BE2C (cell line): ENCODE measurements around the gene PCSK5. TPM values are rescaled to one million over a fixed set of nuclear protein-coding genes. Genes with fewer than 3 reads are reported as not detected.

Experiments used
- DNase-seq: peaks from one replicate; pipeline ENCODE4 v3.0.0-alpha.2; 2020
- H3K27me3 ChIP-seq: fragments of 250-450 bp; sonication (Bioruptor Pico); 2 replicates; pipeline ENCODE4 v1.5.1; 2020; ENCODE audit warnings: mild to moderate bottlenecking
- H3K36me3 ChIP-seq: fragments of 250-450 bp; sonication (Bioruptor Pico); 2 replicates; pipeline ENCODE4 v1.5.1; 2020; ENCODE audit warnings: mild to moderate bottlenecking
- H3K4me1 ChIP-seq: fragments of 250-450 bp; sonication (Bioruptor Pico); 2 replicates; pipeline ENCODE4 v1.5.1; 2020
- H3K4me3 ChIP-seq: 2 replicates; pipeline ENCODE4 v1.5.1; 2011; ENCODE audit warnings: low read depth, low read length
- H3K9me3 ChIP-seq: fragments of 250-450 bp; sonication (Bioruptor Pico); 2 replicates; pipeline ENCODE4 v1.5.1; 2020
- CTCF ChIP-seq: IDR thresholded peaks from 2 replicates; pipeline ENCODE4 v1.5.1; 2012; ENCODE audit warnings: mild to moderate bottlenecking, low read depth, low read length
- polyA plus RNA-seq: library from polyadenylated mRNA; unstranded; fragments of >200 nt; gene quantifications from one replicate; pipeline ENCODE4 v1.2.1, GENCODE V29; 2012; ENCODE audit warnings: low read depth, missing spikeins; ENCODE audit not compliant: insufficient read length, insufficient read depth

The PCSK5 gene
- polyA plus RNA-seq = not detected

GRCh38 chr9:75890472-75891276 lies at the start of gene PCSK5:
TSS of gene PCSK5 (plus strand) at chr9:75890673. CDS start at chr9:75891182, 509 bp downstream.
- Histone ChIP-seq H3K36me3 (no peaks in the 10 kb centered on the region), H3K4me1 (no peaks in the 10 kb centered on the region), H3K27me3 (peaks cover 64% of the 10 kb centered on the region), H3K4me3 (peak within 1 kb of the TSS; percentile 70), H3K9me3 (no peaks in the 10 kb centered on the region)
- no peak for TF ChIP-seq CTCF
- peak; percentile 88 for DNase-seq

GRCh38 chr9:75844321-75844720 lies 46.2 kb upstream of the PCSK5 start:
- H3K9me3 ChIP-seq = no peaks in the 10 kb centered on the region
- DNase-seq = no peak
- H3K36me3 ChIP-seq = no peaks in the 10 kb centered on the region
- TF ChIP-seq CTCF = no peak
- H3K4me1 ChIP-seq = no peaks in the 10 kb centered on the region
- H3K27me3 ChIP-seq = no peaks in the 10 kb centered on the region
- no peak overlapping the region for H3K4me3 ChIP-seq

- H3K4me3 ChIP-seq = no peak overlapping the region
- no peaks in the 10 kb centered on the region for H3K9me3 ChIP-seq
- H3K36me3 ChIP-seq = no peaks in the 10 kb centered on the region
- no peak for DNase-seq
- H3K27me3 ChIP-seq = no peaks in the 10 kb centered on the region
- TF ChIP-seq CTCF = no peak
- no peaks in the 10 kb centered on the region for H3K4me1 ChIP-seq
Observed at GRCh38 chr9:75845806-75846205, 44.7 kb upstream of the PCSK5 start.

- no peaks in the 10 kb centered on the region for H3K27me3 ChIP-seq
- no peaks in the 10 kb centered on the region for H3K36me3 ChIP-seq
- H3K4me3 ChIP-seq = no peak overlapping the region
- DNase-seq = no peak
- no peak for TF ChIP-seq CTCF
- no peaks in the 10 kb centered on the region for H3K9me3 ChIP-seq
- no peaks in the 10 kb centered on the region for H3K4me1 ChIP-seq
Observed at GRCh38 chr9:75847085-75847484, 43.4 kb upstream of the PCSK5 start.

GRCh38 chr9:75850459-75851200 lies 39.8 kb upstream of the PCSK5 start:
- no peaks in the 10 kb centered on the region; the same call in 1 of the 2 replicates for H3K27me3 ChIP-seq
- H3K4me3 ChIP-seq = no peak overlapping the region
- H3K36me3 ChIP-seq = no peaks in the 10 kb centered on the region
- no peaks in the 10 kb centered on the region for H3K4me1 ChIP-seq
- TF ChIP-seq CTCF = no peak
- H3K9me3 ChIP-seq = no peaks in the 10 kb centered on the region
- DNase-seq = no peak

- TF ChIP-seq CTCF = no peak
- Histone ChIP-seq H3K36me3 (no peaks in the 10 kb centered on the region), H3K27me3 (peaks cover 5% of the 10 kb centered on the region; the same call in 1 of the 2 replicates), H3K4me1 (no peaks in the 10 kb centered on the region), H3K9me3 (no peaks in the 10 kb centered on the region), H3K4me3 (no peak overlapping the region)
- no peak for DNase-seq
Observed at GRCh38 chr9:75851917-75852316, 38.6 kb upstream of the PCSK5 start.
